GM12878 (cell line): ENCODE results near the gene MYOC. TPM values are rescaled to one million over a fixed set of nuclear protein-coding genes. Genes with fewer than 3 reads are reported as not detected.

Experiments used
- ATAC-seq: fragments of 200-7000 bp; cut with Tn5 transposase; 3 replicates; pipeline ENCODE4 v1.9.1; 2020; ENCODE audit warnings: mild to moderate bottlenecking, moderate library complexity
- BruUV-seq: library from RNA; stranded (reverse); fragments of 400-500 nt; replicated peaks from 2 replicates; lab custom pipeline; 2021; lab: Mats Ljungman, UMichigan
- CTCF ChIA-PET: fragments of 300-600 bp; sonication (Branson Sonifier 250); formaldehyde crosslinking; extraction: SDS; loops from one replicate; lab custom pipeline; 2021; ENCODE audit warnings: inconsistent platforms; lab: Yijun Ruan, JAX
- POLR2A ChIA-PET: fragments of 350-600 bp; formaldehyde crosslinking; extraction: SDS; loops from one replicate; lab custom pipeline; 2021; ENCODE audit warnings: inconsistent platforms; lab: Charles Lee
- RAD21 ChIA-PET: fragments of 300-600 bp; sonication (Branson Sonifier 250); formaldehyde crosslinking; loops from one replicate; lab custom pipeline; 2023; ENCODE audit warnings: antibody characterized with exemption; ENCODE audit not compliant: unreplicated experiment; lab: Charles Lee
- SMC1A ChIA-PET: fragments of 300-600 bp; sonication (Branson Sonifier 250); formaldehyde crosslinking; loops from one replicate; lab custom pipeline; 2023; ENCODE audit not compliant: unreplicated experiment, uncharacterized antibody; lab: Charles Lee
- DNase-seq: peaks from one replicate; pipeline ENCODE4 v3.0.0-alpha.2; 2011; ENCODE audit warnings: low read depth, low spot score
- FAIRE-seq: peaks from 3 replicates; lab custom pipeline; 2011; peaks lifted over from hg19 to GRCh38; lab: Jason Lieb, UNC
- H2AFZ ChIP-seq: 2 replicates; pipeline ENCODE4 v1.6.0; 2011; ENCODE audit warnings: low read depth, low read length, control low read depth; ENCODE audit not compliant: control insufficient read depth
- H3K27ac ChIP-seq: 2 replicates; pipeline ENCODE4 v1.5.1; 2011; ENCODE audit warnings: control low read depth; ENCODE audit not compliant: control insufficient read depth, insufficient read depth
- H3K27me3 ChIP-seq, 2 experiments: replicated peaks in 1 of 2; 2 replicates each; pipeline versions ENCODE4 v1.6.0 to v1.6.1; 2011; ENCODE audit warnings: low read length in 1 of 2; ENCODE audit not compliant: control insufficient read depth in 2 of 2, insufficient read depth in 2 of 2
- H3K36me3 ChIP-seq, 2 experiments: 2 replicates each; pipeline ENCODE4 v1.5.1; 2011; ENCODE audit warnings: low read length in 1 of 2; ENCODE audit not compliant: control insufficient read depth in 2 of 2, insufficient read depth in 2 of 2
- H3K4me1 ChIP-seq: 2 replicates; pipeline ENCODE4 v1.6.1; 2011; ENCODE audit warnings: mild to moderate bottlenecking, low read length, moderate library complexity, mixed read lengths; ENCODE audit not compliant: control insufficient read depth, insufficient read depth
- H3K4me2 ChIP-seq: 2 replicates; pipeline ENCODE4 v1.6.0; 2011; ENCODE audit warnings: control low read depth; ENCODE audit not compliant: control insufficient read depth, insufficient read depth
- H3K4me3 ChIP-seq: fragments of 200-600 bp; sonication (generic); 2 replicates; pipeline ENCODE4 v1.5.1; 2016
- H3K79me2 ChIP-seq: 2 replicates; pipeline ENCODE4 v1.6.0; 2011; ENCODE audit warnings: low read length; ENCODE audit not compliant: control insufficient read depth, insufficient read depth
- H3K9ac ChIP-seq: 2 replicates; pipeline ENCODE4 v1.8.0; 2011; ENCODE audit warnings: low read length, control low read depth, mixed read lengths; ENCODE audit not compliant: control insufficient read depth, insufficient read depth
- H3K9me3 ChIP-seq: replicated peaks from 3 replicates; pipeline ENCODE4 v1.5.1; 2011; ENCODE audit warnings: mild to moderate bottlenecking, low read length; ENCODE audit not compliant: control insufficient read depth, insufficient read depth
- H4K20me1 ChIP-seq: 2 replicates; pipeline ENCODE4 v1.6.0; 2011; ENCODE audit not compliant: control insufficient read depth, insufficient read depth
- CBX5 ChIP-seq: sonication (generic); IDR thresholded peaks from 2 replicates; pipeline ENCODE4 v1.6.1; 2016; ENCODE audit warnings: low read depth, moderate library complexity, mild to moderate bottlenecking, inconsistent platforms
- LARP7 ChIP-seq: fragments of 450-650 bp; IDR thresholded peaks from 2 replicates; pipeline ENCODE4 v1.6.1; 2017; ENCODE audit warnings: mild to moderate bottlenecking
- MTA2 ChIP-seq: fragments of 450-650 bp; IDR thresholded peaks from 2 replicates; pipeline ENCODE4 v1.6.1; 2016; ENCODE audit warnings: low read depth, mild to moderate bottlenecking, moderate library complexity
- NFYB ChIP-seq: IDR thresholded peaks from 2 replicates; pipeline ENCODE4 v1.6.1; 2011; ENCODE audit warnings: low read depth, mild to moderate bottlenecking, low read length, improper control_type of control experiment, moderate library complexity; ENCODE audit not compliant: insufficient read depth
- POLR2A ChIP-seq: IDR thresholded peaks from 2 replicates; pipeline ENCODE4 v1.6.1; 2011; ENCODE audit warnings: low read depth, mild to moderate bottlenecking, low read length
- RAD21 ChIP-seq: IDR thresholded peaks from 2 replicates; pipeline ENCODE4 v1.6.1; 2011; ENCODE audit warnings: mild to moderate bottlenecking, low read depth, low read length, moderate library complexity; ENCODE audit not compliant: insufficient read depth
- SREBF2 ChIP-seq: IDR thresholded peaks from 2 replicates; pipeline ENCODE4 v1.6.1; 2012; ENCODE audit warnings: mild to moderate bottlenecking, low read length
- WGBS: methylation state at CpG from one replicate; pipeline ENCODE4 v1.1.6; 2016; ENCODE audit warnings: low lambda C conversion rate; ENCODE audit not compliant: insufficient replicate concordance, insufficient coverage; ENCODE audit errors: missing lambda C conversion rate; 5-methylcytosine and 5-hydroxymethylcytosine counted together
- in situ Hi-C: fragments of 300-500 bp; cut with MboI; formaldehyde crosslinking; loops from 9 replicates; pipeline ENCODE4 v1.14.3; 2018; ENCODE audit warnings: mixed read lengths
- intact Hi-C: fragments of 100-400 bp; cut with micrococcal nuclease; formaldehyde crosslinking; loops from one replicate; pipeline ENCODE4 v1.14.2; 2022; ENCODE audit not compliant: unreplicated experiment
- polyA plus RNA-seq, 11 experiments: library from polyadenylated mRNA; depleted of rRNA in 4 of 11; unstranded in 6 of 11; stranded (reverse) in 5 of 11; fragments of >200 nt; fragmentation: Nextera tagmentation in 4 of 11; fragmentation: Illumina TruSeq in 1 of 11; extraction: Ambion mirVana in 4 of 11; extraction: Trizol in 1 of 11; gene quantifications; 1 replicate in 1 of 11; 2 replicates in 10 of 11; pipeline versions ENCODE4 v1.2.1 to v1.2.3, GENCODE V29; 2011 to 2016; ENCODE audit warnings: inconsistent platforms in 2 of 11, missing spikeins in 2 of 11, low read depth in 1 of 11
- total RNA-seq, 4 experiments: library from RNA; depleted of rRNA in 3 of 4; stranded (reverse); fragments of >200 nt in 3 of 4; fragmentation: Illumina TruSeq in 1 of 4; extraction: Trizol in 1 of 4; gene quantifications; 2 replicates each; pipeline versions ENCODE4 v1.2.1 to v1.2.3, GENCODE V29; 2013 to 2021

Gene MYOC
- total and polyA plus RNA-seq, 10 of the 15 experiments (the other 5 are each of a cell fraction or from before 2014, with no cell fraction given), result not detected

- TF ChIP-seq NFYB (no peak), LARP7 (no peak), POLR2A (no peak), SREBF2 (no peak), MTA2 (no peak), CBX5 (no peak), RAD21 (no peak)
- ChIA-PET RAD21 (interaction anchor here (1.1 to 1.2 kb wide), 2 partner anchors 9 to 59 kb away, joined by 4 to 6 read pairs; no protein-coding TSS in a partner anchor), CTCF (interaction anchor here (0.7 to 1.4 kb wide), 3 partner anchors 8 to 59 kb away, joined by 3 to 6 read pairs (median 4); no protein-coding TSS in a partner anchor)
Measured at GRCh38 chr1:171585715-171586114, 66.8 kb downstream of the MYOC start.

More at GRCh38 chr1:171585715-171586114, 66.8 kb downstream of the MYOC start:
- POLR2A ChIA-PET, result interaction anchor here (0.6 kb wide), 1 partner anchor 68 kb away, joined by 5 read pairs; no protein-coding TSS in a partner anchor
- no peak overlapping the region for H2AFZ ChIP-seq
- H3K27me3 ChIP-seq, result no peaks in the 10 kb centered on the region
- ATAC-seq (no peak), FAIRE-seq (no peak), DNase-seq (no peak)
- no peak overlapping the region for H3K4me2 ChIP-seq
- no peaks in the 10 kb centered on the region for H3K79me2 ChIP-seq
- H3K36me3 ChIP-seq, result peaks cover 16 to 35% of the 10 kb centered on the region in 2 experiments
- SMC1A ChIA-PET, result interaction anchor here (1.0 to 1.3 kb wide), 3 partner anchors 9 to 127 kb away, joined by 3 to 8 read pairs (median 4); no protein-coding TSS in a partner anchor
- intact Hi-C loops, result loop anchor here (2.0 kb wide), 1 partner anchor 19 kb away; no protein-coding TSS in a partner anchor
- WGBS, result 95% methylated on average over 8 of the region's 9 CpGs
- no TSS peak for BruUV-seq
- H3K27ac ChIP-seq, result no peak overlapping the region
- no peaks in the 10 kb centered on the region for H3K9me3 ChIP-seq
- no peaks in the 10 kb centered on the region for H4K20me1 ChIP-seq
- H3K9ac ChIP-seq, result no peak overlapping the region
- in situ Hi-C loops, result no loop called here
- H3K4me3 ChIP-seq, result no peak overlapping the region
- no peaks in the 10 kb centered on the region for H3K4me1 ChIP-seq

Other genes with a start within 250 kb of the MYOC start
- 72.6 and 72.9 TPM in 2 replicates for gene PRRC2C, start 167.2 kb downstream of the MYOC start, total RNA-seq (2014; rRNA removed)
- 73.3 and 81.9 TPM in 2 replicates for gene PRRC2C, start 167.2 kb downstream of the MYOC start, total RNA-seq (2014; rRNA removed; fragmentation: Illumina TruSeq; extraction: Trizol)
- gene PRRC2C, start 167.2 kb downstream of the MYOC start, total RNA-seq (2021), result 180 and 182 TPM in 2 replicates
- 88.9 and 95.8 TPM in 2 replicates for gene PRRC2C, start 167.2 kb downstream of the MYOC start, polyA plus RNA-seq (2011; rRNA removed)
- 152 and 182 TPM in 2 replicates for gene PRRC2C, start 167.2 kb downstream of the MYOC start, polyA plus RNA-seq (2014; fragmentation: Illumina TruSeq; extraction: Trizol)
- 10 to 100 TPM; 53.4 to 74.2 TPM for gene PRRC2C, start 167.2 kb downstream of the MYOC start, polyA plus RNA-seq (2014; fragmentation: Nextera tagmentation; extraction: Ambion mirVana)
- gene PRRC2C, start 167.2 kb downstream of the MYOC start, polyA plus RNA-seq (2014; rRNA removed), result 80.2 and 87.9 TPM in 2 replicates
- 100 to 1,000 TPM; 122 to 128 TPM for gene PRRC2C, start 167.2 kb downstream of the MYOC start, polyA plus RNA-seq (2016; fragmentation: Nextera tagmentation; extraction: Ambion mirVana)
- gene MYOCOS, start 30.4 kb downstream of the MYOC start, total RNA-seq (2014; rRNA removed), result 0.11 and 0.23 TPM in 2 replicates
- 0.18 TPM in 1 of 2 replicates, not detected in the other for gene MYOCOS, start 30.4 kb downstream of the MYOC start, total RNA-seq (2014; rRNA removed; fragmentation: Illumina TruSeq; extraction: Trizol)
- not detected in 2 replicates for gene MYOCOS, start 30.4 kb downstream of the MYOC start, total RNA-seq (2021)
- gene MYOCOS, start 30.4 kb downstream of the MYOC start, polyA plus RNA-seq (2011; rRNA removed), result 0.14 and 0.26 TPM in 2 replicates
- not detected in 2 replicates for gene MYOCOS, start 30.4 kb downstream of the MYOC start, polyA plus RNA-seq (2014; fragmentation: Illumina TruSeq; extraction: Trizol)
- gene MYOCOS, start 30.4 kb downstream of the MYOC start, polyA plus RNA-seq (2014; fragmentation: Nextera tagmentation; extraction: Ambion mirVana), result under 1 TPM in 1 of 2 experiments, not detected in 1; 0.15 TPM
- not detected in 2 replicates for gene MYOCOS, start 30.4 kb downstream of the MYOC start, polyA plus RNA-seq (2014; rRNA removed)
- under 1 TPM; 0.12 to 0.24 TPM for gene MYOCOS, start 30.4 kb downstream of the MYOC start, polyA plus RNA-seq (2016; fragmentation: Nextera tagmentation; extraction: Ambion mirVana)
- gene VAMP4, start 89.4 kb upstream of the MYOC start, total RNA-seq (2014; rRNA removed), result 1.5 and 2.8 TPM in 2 replicates
- gene VAMP4, start 89.4 kb upstream of the MYOC start, total RNA-seq (2014; rRNA removed; fragmentation: Illumina TruSeq; extraction: Trizol), result 4.2 and 4.3 TPM in 2 replicates
- gene VAMP4, start 89.4 kb upstream of the MYOC start, total RNA-seq (2021), result 3.4 and 4.6 TPM in 2 replicates
- gene VAMP4, start 89.4 kb upstream of the MYOC start, polyA plus RNA-seq (2011; rRNA removed), result 6.3 and 13.7 TPM in 2 replicates
- 5.2 and 6.6 TPM in 2 replicates for gene VAMP4, start 89.4 kb upstream of the MYOC start, polyA plus RNA-seq (2014; fragmentation: Illumina TruSeq; extraction: Trizol)
- gene VAMP4, start 89.4 kb upstream of the MYOC start, polyA plus RNA-seq (2014; fragmentation: Nextera tagmentation; extraction: Ambion mirVana), result 1 to 10 TPM in 1 of 2 experiments, under 1 TPM in 1; 0.90 to 1.5 TPM
- 3.5 and 4.0 TPM in 2 replicates for gene VAMP4, start 89.4 kb upstream of the MYOC start, polyA plus RNA-seq (2014; rRNA removed)
- gene VAMP4, start 89.4 kb upstream of the MYOC start, polyA plus RNA-seq (2016; fragmentation: Nextera tagmentation; extraction: Ambion mirVana), result 1 to 10 TPM; 4.3 to 7.9 TPM
- 35.6 and 35.7 TPM in 2 replicates for gene METTL13, start 129.0 kb upstream of the MYOC start, total RNA-seq (2014; rRNA removed)
- gene METTL13, start 129.0 kb upstream of the MYOC start, total RNA-seq (2014; rRNA removed; fragmentation: Illumina TruSeq; extraction: Trizol), result 27.4 and 28.7 TPM in 2 replicates
- 34.8 and 37.1 TPM in 2 replicates for gene METTL13, start 129.0 kb upstream of the MYOC start, total RNA-seq (2021)
- 43.9 and 47.2 TPM in 2 replicates for gene METTL13, start 129.0 kb upstream of the MYOC start, polyA plus RNA-seq (2011; rRNA removed)
- 36.4 and 37.7 TPM in 2 replicates for gene METTL13, start 129.0 kb upstream of the MYOC start, polyA plus RNA-seq (2014; fragmentation: Illumina TruSeq; extraction: Trizol)
- 10 to 100 TPM; 12.2 to 16.8 TPM for gene METTL13, start 129.0 kb upstream of the MYOC start, polyA plus RNA-seq (2014; fragmentation: Nextera tagmentation; extraction: Ambion mirVana)
- gene METTL13, start 129.0 kb upstream of the MYOC start, polyA plus RNA-seq (2014; rRNA removed), result 32.0 and 34.3 TPM in 2 replicates
- gene METTL13, start 129.0 kb upstream of the MYOC start, polyA plus RNA-seq (2016; fragmentation: Nextera tagmentation; extraction: Ambion mirVana), result 10 to 100 TPM; 34.3 to 38.3 TPM
- gene DNM3, start 188.8 kb upstream of the MYOC start, total RNA-seq (2014; rRNA removed), result 0.05 and 0.11 TPM in 2 replicates
- gene DNM3, start 188.8 kb upstream of the MYOC start, total RNA-seq (2014; rRNA removed; fragmentation: Illumina TruSeq; extraction: Trizol), result 0.14 and 0.18 TPM in 2 replicates
- gene DNM3, start 188.8 kb upstream of the MYOC start, total RNA-seq (2021), result 0.05 and 0.08 TPM in 2 replicates
- 1.5 and 2.5 TPM in 2 replicates for gene DNM3, start 188.8 kb upstream of the MYOC start, polyA plus RNA-seq (2011; rRNA removed)
- gene DNM3, start 188.8 kb upstream of the MYOC start, polyA plus RNA-seq (2014; fragmentation: Illumina TruSeq; extraction: Trizol), result 0.04 and 0.08 TPM in 2 replicates
- not detected for gene DNM3, start 188.8 kb upstream of the MYOC start, polyA plus RNA-seq (2014; fragmentation: Nextera tagmentation; extraction: Ambion mirVana)
- 0.03 and 0.06 TPM in 2 replicates for gene DNM3, start 188.8 kb upstream of the MYOC start, polyA plus RNA-seq (2014; rRNA removed)
- gene DNM3, start 188.8 kb upstream of the MYOC start, polyA plus RNA-seq (2016; fragmentation: Nextera tagmentation; extraction: Ambion mirVana), result under 1 TPM in 1 of 2 experiments, not detected in 1; 0.07 TPM